Common myeloid progenitor, CD34-positive (primary cell): ENCODE results near the gene C6orf15. TPM values are rescaled to one million over a fixed set of nuclear protein-coding genes. Genes with fewer than 3 reads are reported as not detected.
A peak's percentile ranks its signal among the peaks of the same experiment; 100 is the strongest.

Experiments used
- CTCF ChIA-PET: fragments of 350-600 bp; sonication (Branson Sonifier 250); formaldehyde crosslinking; loops from one replicate; lab custom pipeline; 2021; ENCODE audit warnings: antibody characterized with exemption; lab: Charles Lee
- POLR2A ChIA-PET: fragments of 350-600 bp; sonication (Branson Sonifier 250); formaldehyde crosslinking; loops from one replicate; lab custom pipeline; 2021; ENCODE audit warnings: antibody characterized with exemption; lab: Charles Lee
- DNase-seq, 3 donors: peaks; one replicate each; pipeline versions ENCODE4 v3.0.0 to v3.0.0-alpha.2; 2013
- H3K27ac ChIP-seq, 2 experiments: 1 replicate in 1 of 2; 2 replicates in 1 of 2; pipeline ENCODE4 v1.7.0; 2013; ENCODE audit warnings: inconsistent platforms in 2 of 2, low read length in 2 of 2, mild to moderate bottlenecking in 2 of 2, low read depth in 1 of 2, moderate library complexity in 1 of 2; ENCODE audit not compliant: severe bottlenecking in 2 of 2, insufficient read depth in 1 of 2, poor library complexity in 1 of 2
- H3K27me3 ChIP-seq, 5 experiments: replicated peaks in 2 of 5; 1 replicate in 3 of 5; 2 replicates in 2 of 5; pipeline versions ENCODE4 v1.6.1 to v1.7.0; 2013; ENCODE audit warnings: low read length in 4 of 5, mild to moderate bottlenecking in 2 of 5, moderate library complexity in 2 of 5, inconsistent platforms in 1 of 5; ENCODE audit not compliant: insufficient read depth in 5 of 5, control insufficient read depth in 4 of 5
- H3K36me3 ChIP-seq, 4 experiments: 1 replicate in 2 of 4; 2 replicates in 2 of 4; pipeline versions ENCODE4 v1.6.1 to v1.7.0; 2013; ENCODE audit warnings: low read length in 3 of 4, control low read depth in 1 of 4, mild to moderate bottlenecking in 1 of 4; ENCODE audit not compliant: control insufficient read depth in 4 of 4, insufficient read depth in 4 of 4
- H3K4me1 ChIP-seq, 4 experiments: 1 replicate in 3 of 4; 2 replicates in 1 of 4; pipeline versions ENCODE4 v1.6.1 to v1.7.1; 2013; ENCODE audit warnings: low read length in 3 of 4, mild to moderate bottlenecking in 3 of 4, control low read depth in 1 of 4, inconsistent platforms in 1 of 4, moderate library complexity in 1 of 4; ENCODE audit not compliant: control insufficient read depth in 4 of 4, insufficient read depth in 4 of 4; ENCODE audit errors: control extremely low read depth in 1 of 4
- H3K4me3 ChIP-seq, 7 experiments: 1 replicate in 4 of 7; 2 replicates in 3 of 7; pipeline versions ENCODE4 v1.5.1 to v1.7.0; 2013; ENCODE audit warnings: mild to moderate bottlenecking in 7 of 7, low read length in 6 of 7, moderate library complexity in 6 of 7, inconsistent platforms in 2 of 7, low read depth in 2 of 7, control low read depth in 1 of 7; ENCODE audit not compliant: insufficient read depth in 4 of 7, control insufficient read depth in 1 of 7; ENCODE audit errors: extremely low read depth in 1 of 7
- H3K9me3 ChIP-seq, 5 experiments: 1 replicate in 4 of 5; 2 replicates in 1 of 5; pipeline versions ENCODE4 v1.6.1 to v1.7.1; 2013; ENCODE audit warnings: low read length in 4 of 5, mild to moderate bottlenecking in 2 of 5, inconsistent platforms in 1 of 5, low read depth in 1 of 5, moderate library complexity in 1 of 5; ENCODE audit not compliant: control insufficient read depth in 4 of 5, insufficient read depth in 2 of 5; ENCODE audit errors: control extremely low read depth in 1 of 5
- WGBS: methylation state at CpG from one replicate; pipeline ENCODE4 v1.1.5; 2013; ENCODE audit not compliant: insufficient coverage; 5-methylcytosine and 5-hydroxymethylcytosine counted together
- polyA plus RNA-seq: library from polyadenylated mRNA; unstranded; fragments of 120-200 nt; gene quantifications from one replicate; pipeline ENCODE4 v1.2.1, GENCODE V29; 2013

The C6orf15 gene
- polyA plus RNA-seq = not detected

GRCh38 chr6:31112478-31112877, at the start of gene C6orf15:
C6orf15 (minus strand) TSS chr6:31112575; CDS start chr6:31112555, 20 bp downstream.
- H3K9me3 ChIP-seq = no peaks in the 10 kb centered on the region
- H3K27ac ChIP-seq = no peak within 1 kb of the TSS
- CTCF ChIA-PET = interaction anchor here (0.9 to 8.0 kb wide), 5 partner anchors 10 to 53 kb away, joined by 3 to 66 read pairs (median 7); no protein-coding TSS in a partner anchor
- no peak within 1 kb of the TSS for H3K4me3 ChIP-seq
- DNase-seq = no peak
- peaks cover 0 to 2% (median 0%) of the 10 kb centered on the region in 5 experiments for H3K27me3 ChIP-seq
- WGBS = 83% methylated on average over 1 of the region's 5 CpGs
- POLR2A ChIA-PET = no interaction called here
- peaks cover 0 to 10% (median 7%) of the 10 kb centered on the region in 4 experiments for H3K4me1 ChIP-seq
- no peaks in the 10 kb centered on the region for H3K36me3 ChIP-seq

GRCh38 chr6:31161216-31162126, 49.1 kb upstream of the C6orf15 start:
- CTCF ChIA-PET = no interaction called here
- Histone ChIP-seq H3K27me3 (no peaks in the 10 kb centered on the region), H3K4me3 (no peak overlapping the region), H3K36me3 (peaks cover 0 to 25% (median 10%) of the 10 kb centered on the region in 4 experiments), H3K4me1 (peaks cover 2 to 23% (median 20%) of the 10 kb centered on the region in 4 experiments), H3K27ac (no peak overlapping the region), H3K9me3 (no peaks in the 10 kb centered on the region)
- no peak for DNase-seq
- 95% methylated on average over 17 of the region's 19 CpGs for WGBS
- POLR2A ChIA-PET = no interaction called here

- peaks cover 2 to 23% (median 20%) of the 10 kb centered on the region in 4 experiments for H3K4me1 ChIP-seq
- H3K27me3 ChIP-seq = no peaks in the 10 kb centered on the region
- peak overlapping the region; percentile 40 to 86 for H3K27ac ChIP-seq
- 18% methylated on average over 30 of the region's 35 CpGs for WGBS
- CTCF ChIA-PET = interaction anchor here (1.0 to 1.7 kb wide), 7 partner anchors 9 to 34 kb away, joined by 3 to 4 read pairs (median 3); no protein-coding TSS in a partner anchor
- H3K36me3 ChIP-seq = peaks cover 0 to 40% (median 21%) of the 10 kb centered on the region in 4 experiments
- no peaks in the 10 kb centered on the region for H3K9me3 ChIP-seq
- peak overlapping the region; percentile 76 to 95 (median 85) for H3K4me3 ChIP-seq
- POLR2A ChIA-PET = no interaction called here
- peak in 2 of 3 donors; percentile 28 to 32 for DNase-seq
These were observed 46.8 kb upstream of the C6orf15 start for GRCh38 chr6:31158863-31159855.

- Histone ChIP-seq H3K4me3 (peak within 1 kb of the TSS; percentile 76 to 95 (median 85)), H3K36me3 (peaks cover 0 to 43% (median 21%) of the 10 kb centered on the region in 4 experiments), H3K9me3 (no peaks in the 10 kb centered on the region), H3K4me1 (peaks cover 2 to 23% (median 20%) of the 10 kb centered on the region in 4 experiments), H3K27me3 (no peaks in the 10 kb centered on the region), H3K27ac (peak within 1 kb of the TSS; percentile 40 to 86)
- ChIA-PET POLR2A (interaction anchor here (1.0 kb wide), 1 partner anchor 26 kb away, joined by 3 read pairs; no protein-coding TSS in a partner anchor), CTCF (interaction anchor here (0.6 to 1.7 kb wide), 7 partner anchors 9 to 36 kb away, joined by 3 to 4 read pairs (median 3); no protein-coding TSS in a partner anchor)
- WGBS = under 1% methylated on average over 43 of the region's 65 CpGs
- DNase-seq = peak; percentile 99 to 100 (median 99)
These were observed 45.9 kb upstream of the C6orf15 start, which contains the start of gene TCF19 for GRCh38 chr6:31158140-31158862. TCF19 (plus strand) TSS chr6:31158589; CDS start chr6:31159470, 881 bp downstream.

GRCh38 chr6:31157513-31158139, 45.3 kb upstream of the C6orf15 start, which contains the start of gene CCHCR1:
CCHCR1 (minus strand) TSS chr6:31157802; CDS start chr6:31157600, 202 bp downstream.
- Histone ChIP-seq H3K9me3 (no peaks in the 10 kb centered on the region), H3K36me3 (peaks cover 2 to 36% (median 23%) of the 10 kb centered on the region in 4 experiments), H3K4me3 (peak within 1 kb of the TSS; percentile 76 to 95 (median 85)), H3K4me1 (peaks cover 2 to 23% (median 20%) of the 10 kb centered on the region in 4 experiments), H3K27ac (peak within 1 kb of the TSS; percentile 40 to 86), H3K27me3 (no peaks in the 10 kb centered on the region)
- CTCF ChIA-PET = interaction anchor here (0.6 to 1.7 kb wide), 5 partner anchors 10 to 37 kb away, joined by 3 to 6 read pairs (median 4); no protein-coding TSS in a partner anchor
- POLR2A ChIA-PET = interaction anchor here (1.0 kb wide), 1 partner anchor 25 kb away, joined by 3 read pairs; no protein-coding TSS in a partner anchor
- 24% methylated on average over 11 of the region's 14 CpGs for WGBS
- no peak for DNase-seq
